NCI-H1694 (cell line): ENCODE results near the gene TDRD1.

Experiments used
- DNase-seq: peaks from one replicate; lab custom pipeline; 2025; lab: John Stamatoyannopoulos, UW

TDRD1 gene

GRCh38 chr10:114233482-114233881 is 54.3 kb downstream of the TDRD1 start:
- DNase-seq, result no peak

GRCh38 chr10:114234132-114234531 is 55.0 kb downstream of the TDRD1 start:
- DNase-seq, result no peak

GRCh38 chr10:114239117-114239993 is 60.2 kb downstream of the TDRD1 start, which contains the start of gene VWA2:
TSS of gene VWA2 (plus strand) at chr10:114239254. CDS start at chr10:114248714, 9,460 bp downstream.
- no peak for DNase-seq

- DNase-seq, result no peak
These were observed 60.8 kb downstream of the TDRD1 start for GRCh38 chr10:114239994-114240345.

GRCh38 chr10:114242235-114242634 is 63.1 kb downstream of the TDRD1 start:
- DNase-seq, result no peak

GRCh38 chr10:114243661-114244060 is 64.5 kb downstream of the TDRD1 start:
- no peak for DNase-seq

- no peak for DNase-seq
These were observed 65.0 kb downstream of the TDRD1 start for GRCh38 chr10:114244126-114244525.

GRCh38 chr10:114245121-114245791 is 66.1 kb downstream of the TDRD1 start:
- DNase-seq, result no peak

GRCh38 chr10:114246679-114247305 is 67.6 kb downstream of the TDRD1 start:
- no peak for DNase-seq

- DNase-seq, result no peak
These were observed 71.1 kb downstream of the TDRD1 start for GRCh38 chr10:114250236-114250635.

- DNase-seq, result no peak
These were observed 71.6 kb downstream of the TDRD1 start for GRCh38 chr10:114250716-114251115.

GRCh38 chr10:114252092-114252491 is 72.9 kb downstream of the TDRD1 start:
- no peak for DNase-seq

- no peak for DNase-seq
These were observed 73.7 kb downstream of the TDRD1 start for GRCh38 chr10:114252883-114253282.

GRCh38 chr10:114255227-114255626 is 76.1 kb downstream of the TDRD1 start:
- no peak for DNase-seq

- no peak for DNase-seq
These were observed 77.0 kb downstream of the TDRD1 start for GRCh38 chr10:114256008-114256765.

GRCh38 chr10:114256822-114257221 is 77.7 kb downstream of the TDRD1 start:
- DNase-seq, result no peak

- no peak for DNase-seq
These were observed 78.3 kb downstream of the TDRD1 start for GRCh38 chr10:114257498-114257897.

- DNase-seq, result no peak
These were observed 79.2 kb downstream of the TDRD1 start for GRCh38 chr10:114258274-114258840.

GRCh38 chr10:114259824-114260223 is 80.7 kb downstream of the TDRD1 start:
- no peak for DNase-seq

GRCh38 chr10:114260366-114260765 is 81.2 kb downstream of the TDRD1 start:
- no peak for DNase-seq

- no peak for DNase-seq
These were observed 81.9 kb downstream of the TDRD1 start for GRCh38 chr10:114261076-114261475.

GRCh38 chr10:114262496-114262895 is 83.3 kb downstream of the TDRD1 start:
- no peak for DNase-seq
